GF-D8 (cell line): ENCODE data around the gene SLMAP.
A peak's percentile ranks its signal among the peaks of the same experiment; 100 is the strongest.
"Not testable (repeated sequence)": the region's sequence is repeated elsewhere in the genome, so short reads cannot be mapped to it uniquely, and the experiment has no call there.

Experiments used
- DNase-seq: peaks from one replicate; lab custom pipeline; 2025; lab: John Stamatoyannopoulos, UW

The SLMAP gene

GRCh38 chr3:57794501-57794900 is 38.4 kb downstream of the SLMAP start:
- no peak for DNase-seq

GRCh38 chr3:57794951-57795350 is 38.8 kb downstream of the SLMAP start:
- DNase-seq, result no peak

GRCh38 chr3:57796261-57796660 is 40.2 kb downstream of the SLMAP start:
- DNase-seq, result no peak

- DNase-seq, result no peak
Measured at GRCh38 chr3:57797701-57798487, 41.8 kb downstream of the SLMAP start.

- no peak for DNase-seq
Measured at GRCh38 chr3:57803647-57804081, 47.6 kb downstream of the SLMAP start.

- no peak for DNase-seq
Measured at GRCh38 chr3:57805266-57805665, 49.2 kb downstream of the SLMAP start.

- DNase-seq, result no peak
Measured at GRCh38 chr3:57805674-57806073, 49.6 kb downstream of the SLMAP start.

GRCh38 chr3:57806195-57806594 is 50.1 kb downstream of the SLMAP start:
- not testable (repeated sequence) for DNase-seq

- DNase-seq, result no peak
Measured at GRCh38 chr3:57808961-57809608, 53.0 kb downstream of the SLMAP start.

GRCh38 chr3:57809609-57809968 is 53.5 kb downstream of the SLMAP start:
- DNase-seq, result no peak

GRCh38 chr3:57810048-57810447 is 53.9 kb downstream of the SLMAP start:
- no peak for DNase-seq

GRCh38 chr3:57810471-57811137 is 54.5 kb downstream of the SLMAP start:
- no peak for DNase-seq

- DNase-seq, result no peak
Measured at GRCh38 chr3:57815036-57815435, 58.9 kb downstream of the SLMAP start.

- DNase-seq, result peak; percentile 51
Measured at GRCh38 chr3:57816471-57817095, 60.5 kb downstream of the SLMAP start.

- no peak for DNase-seq
Measured at GRCh38 chr3:57818772-57819171, 62.7 kb downstream of the SLMAP start.

- no peak for DNase-seq
Measured at GRCh38 chr3:57820479-57820878, 64.4 kb downstream of the SLMAP start.

GRCh38 chr3:57821765-57822164 is 65.7 kb downstream of the SLMAP start:
- DNase-seq, result no peak

GRCh38 chr3:57822686-57823085 is 66.6 kb downstream of the SLMAP start:
- DNase-seq, result no peak

GRCh38 chr3:57825116-57825515 is 69.0 kb downstream of the SLMAP start:
- no peak for DNase-seq

- DNase-seq, result no peak
Measured at GRCh38 chr3:57826245-57826951, 70.3 kb downstream of the SLMAP start.

- no peak for DNase-seq
Measured at GRCh38 chr3:57826952-57827723, 71.0 kb downstream of the SLMAP start.
